Measurements from ENCODE around the gene HAO2.
"Not testable (repeated sequence)": the region's sequence is repeated elsewhere in the genome, so short reads cannot be mapped to it uniquely, and the experiment has no call there.

HAO2 gene

DNA sequence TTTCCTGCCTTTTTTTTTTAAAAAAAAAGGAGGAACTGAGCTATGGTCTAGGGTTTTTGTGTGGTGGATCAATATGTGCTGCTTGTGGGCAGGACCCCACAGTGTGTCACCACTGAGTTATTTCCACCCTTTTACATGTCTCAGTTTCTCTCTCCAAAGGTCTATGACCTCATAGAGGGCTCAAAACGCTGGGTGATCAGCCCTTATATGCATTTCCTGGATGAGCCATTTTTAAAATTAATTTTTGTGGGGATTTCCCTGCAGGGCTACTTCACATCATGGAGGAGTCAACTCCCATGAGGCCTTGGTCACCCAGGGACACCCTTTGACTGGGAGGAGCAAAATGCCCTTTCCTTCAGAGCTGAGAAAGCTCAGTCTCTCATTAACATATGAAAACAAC lies 20.7 kb upstream of the HAO2 start:
- no peak for DNase-seq

DNA sequence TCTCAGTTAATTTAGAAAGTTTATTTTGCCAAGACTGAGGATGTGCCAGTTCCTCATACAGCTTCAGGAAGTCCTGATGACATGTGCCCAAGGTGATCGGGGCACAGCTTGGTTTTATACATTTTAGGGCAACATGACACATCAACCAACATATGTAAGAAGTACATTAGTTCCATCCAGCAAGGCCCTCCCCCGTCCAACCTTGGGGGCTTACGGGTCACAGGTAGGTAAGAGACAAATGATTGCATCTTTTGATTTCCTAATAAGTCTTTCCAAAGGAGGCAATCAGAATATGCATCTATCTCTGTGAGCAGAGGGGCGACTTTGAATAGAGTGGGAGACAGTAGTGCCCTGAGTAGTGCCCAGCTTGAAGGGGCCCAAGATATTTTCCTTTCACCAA lies 19.6 kb upstream of the HAO2 start:
- DNase-seq: no peak

DNA sequence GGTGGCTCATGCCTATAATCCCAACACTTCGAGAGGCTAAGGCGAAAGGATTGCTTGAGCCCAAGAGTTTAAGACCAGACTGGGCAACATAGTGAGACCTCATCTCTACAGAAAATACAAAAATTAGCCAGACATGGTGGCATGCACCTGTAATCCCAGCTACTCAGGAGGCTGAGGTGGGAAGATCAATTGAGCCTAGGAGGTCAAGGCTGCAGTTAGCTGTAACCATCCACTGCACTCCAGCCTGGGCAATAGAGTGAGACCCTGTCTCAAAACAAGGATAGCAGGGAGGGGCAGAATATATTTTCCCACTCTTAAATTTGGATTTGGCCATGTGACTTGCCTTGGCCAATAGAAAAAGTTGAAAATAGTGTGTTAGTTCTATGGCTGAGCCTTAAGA lies 17.7 kb upstream of the HAO2 start:
- not testable (repeated sequence) for DNase-seq

DNA sequence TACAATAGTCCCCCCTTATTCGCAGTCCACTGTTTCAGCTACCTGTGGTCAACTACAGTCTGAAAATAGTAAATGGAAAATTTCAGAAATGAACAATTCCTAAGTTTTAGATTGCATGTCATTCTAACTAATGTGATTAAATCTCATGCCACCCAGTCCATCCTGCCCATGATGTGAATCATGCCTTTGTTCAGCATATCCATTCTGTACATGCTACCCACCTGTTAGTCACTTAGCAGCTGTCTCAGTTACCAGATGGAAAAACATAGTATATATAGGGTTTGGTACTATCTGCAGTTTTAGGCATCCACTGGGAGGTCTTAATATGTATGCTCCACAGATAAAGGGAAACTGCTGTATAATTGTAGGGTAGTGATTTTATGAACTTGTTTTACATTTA lies 16.6 kb upstream of the HAO2 start:
- no peak for DNase-seq

DNA sequence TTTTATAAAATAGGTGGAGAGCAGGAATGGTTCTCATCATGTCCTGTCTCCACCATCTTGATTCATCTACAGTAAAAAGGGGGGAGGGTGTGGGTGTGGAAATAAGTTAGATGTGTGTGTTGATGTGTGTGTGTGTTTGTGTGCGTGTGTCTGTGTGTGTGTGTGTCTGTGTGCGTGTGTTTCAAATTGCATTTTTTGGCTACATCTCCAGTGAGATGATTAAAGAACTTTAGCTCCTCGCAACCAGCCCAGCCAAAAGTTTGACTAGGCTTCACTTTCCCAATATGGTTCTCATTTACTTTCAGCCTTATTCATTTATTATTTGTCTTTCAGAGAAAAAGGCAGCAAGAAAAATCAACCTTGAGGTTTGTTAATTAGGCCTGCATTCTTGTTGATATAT lies 14.7 kb upstream of the HAO2 start:
- DNase-seq: no peak

DNA sequence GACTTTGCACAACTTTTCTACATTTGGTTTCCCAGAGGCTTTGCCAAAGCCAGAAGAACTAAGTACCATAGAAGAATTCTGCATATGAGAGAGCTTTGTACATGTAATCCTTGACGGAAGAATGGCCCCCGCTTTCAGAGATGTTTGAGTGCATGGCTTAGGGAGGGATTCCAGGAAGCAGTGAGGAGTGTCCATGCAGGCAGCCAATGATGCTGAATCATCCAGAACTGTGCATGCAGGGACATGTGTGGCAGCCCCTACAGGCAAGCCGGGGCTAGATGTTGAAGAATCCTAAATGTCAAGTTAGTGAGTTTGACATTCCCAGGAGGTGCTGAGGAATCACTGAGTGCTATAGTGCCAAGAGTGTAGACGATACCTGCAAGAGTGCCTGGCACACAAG lies 9.9 kb upstream of the HAO2 start:
- DNase-seq: no peak

DNA sequence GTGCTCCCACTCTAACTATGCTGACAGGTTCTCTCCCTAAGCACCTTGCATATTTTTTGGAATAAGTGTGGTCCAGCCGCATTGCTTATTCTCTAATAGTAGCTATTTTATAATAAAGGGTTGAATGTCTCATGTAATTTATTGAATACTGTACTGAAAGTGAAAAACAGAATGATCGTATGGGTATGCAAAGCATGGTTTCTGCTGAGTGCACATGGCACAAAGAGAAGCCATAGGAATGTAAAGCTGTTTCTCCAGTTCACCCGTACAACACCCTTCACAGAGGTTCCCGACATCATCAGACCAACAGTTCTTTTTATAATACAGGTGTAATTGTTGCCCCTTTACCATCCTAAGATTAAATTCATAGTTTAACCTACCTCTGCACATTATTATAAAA lies 8.9 kb upstream of the HAO2 start:
- DNase-seq: no peak

DNA sequence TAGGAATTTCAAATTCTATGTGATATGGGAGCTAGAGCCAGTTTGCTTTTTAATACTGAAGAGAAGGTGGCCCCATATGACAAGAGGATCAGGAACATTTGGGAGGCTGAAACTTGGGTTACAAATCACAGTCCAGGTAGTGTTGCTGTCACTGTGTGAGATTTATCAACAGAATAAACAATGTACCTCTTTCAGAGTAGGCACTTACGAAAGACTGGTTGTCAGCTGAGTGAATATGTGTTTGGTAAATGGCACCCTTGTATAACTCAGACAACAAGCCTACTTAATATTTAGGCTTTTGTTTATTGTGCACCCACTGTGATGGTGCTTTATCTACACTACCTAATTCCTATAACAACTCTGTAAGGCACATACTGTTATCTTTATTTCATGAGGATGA lies 7.4 kb upstream of the HAO2 start:
- DNase-seq: no peak

DNA sequence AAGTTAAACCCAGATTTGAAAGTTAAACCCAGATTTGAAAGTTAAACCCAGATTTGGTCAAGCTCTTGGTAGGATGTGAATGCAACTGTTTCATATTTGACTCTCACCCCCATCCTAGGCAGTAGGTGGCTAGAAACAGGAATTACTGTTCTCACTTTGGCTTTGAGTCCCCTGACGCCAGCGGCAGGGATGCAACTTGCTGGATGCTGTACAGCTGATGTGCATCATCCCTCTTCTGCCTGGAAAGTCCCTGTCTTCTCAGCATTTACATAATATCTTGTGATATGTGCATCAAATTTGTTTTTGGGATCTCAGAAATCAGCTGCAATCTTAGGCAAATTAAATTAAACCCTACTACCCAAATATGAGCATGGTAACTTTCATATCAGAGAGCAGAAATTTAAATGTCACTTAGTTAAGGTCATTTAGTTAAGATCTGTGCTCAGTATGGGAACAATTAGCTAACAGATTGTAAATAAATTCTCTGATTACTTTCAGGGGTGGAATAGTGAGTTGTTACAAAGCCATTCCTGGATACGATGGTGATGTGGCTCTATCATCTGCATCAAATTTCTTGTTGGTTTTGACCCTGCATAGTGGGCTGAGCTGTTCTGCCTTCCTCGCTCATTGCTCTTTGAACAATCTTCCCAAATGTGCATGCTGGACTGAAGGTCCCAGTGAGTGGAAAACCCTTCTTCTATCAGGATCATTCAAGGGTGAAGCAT lies 6.8 kb upstream of the HAO2 start:
- DNase-seq: no peak

DNA sequence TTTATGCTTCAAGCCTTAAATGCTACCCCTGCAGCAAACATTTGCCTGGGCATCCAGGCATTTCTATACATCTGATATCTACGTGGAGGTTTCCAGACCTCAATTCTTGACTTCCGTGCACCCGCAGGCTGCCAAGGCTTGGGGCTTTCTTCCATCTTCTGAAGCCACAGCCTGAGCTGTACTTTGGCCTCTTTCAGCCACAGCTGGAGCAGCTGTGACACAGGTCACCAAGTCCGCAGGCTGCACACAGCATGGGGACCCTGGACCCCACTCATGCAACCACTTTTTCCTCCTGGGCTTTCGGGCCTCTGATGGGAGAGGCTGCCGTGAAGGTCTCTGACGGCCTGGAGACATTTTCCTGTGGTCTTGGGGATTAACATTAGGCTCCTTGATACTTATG lies 5.4 kb upstream of the HAO2 start:
- no peak for DNase-seq

DNA sequence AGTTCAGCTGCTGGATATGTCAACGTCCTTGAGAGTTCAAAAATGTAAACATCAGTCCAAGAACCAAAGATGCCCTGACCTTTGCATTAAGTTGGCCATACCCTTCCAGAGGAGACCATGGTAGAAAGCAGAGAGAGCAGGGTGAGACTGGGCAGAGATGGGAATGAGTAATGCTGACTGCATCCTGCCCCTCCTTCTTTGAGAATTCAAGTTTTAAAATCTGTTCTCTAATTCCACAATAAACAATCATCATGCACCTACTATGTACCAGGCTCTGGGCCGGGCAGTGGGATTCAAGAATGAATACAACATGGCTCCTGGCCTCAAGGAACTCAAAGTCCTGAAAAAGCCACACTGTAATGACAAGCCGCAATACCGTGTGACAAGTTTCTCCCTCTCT lies 3.9 kb upstream of the HAO2 start:
- no peak for DNase-seq

DNA sequence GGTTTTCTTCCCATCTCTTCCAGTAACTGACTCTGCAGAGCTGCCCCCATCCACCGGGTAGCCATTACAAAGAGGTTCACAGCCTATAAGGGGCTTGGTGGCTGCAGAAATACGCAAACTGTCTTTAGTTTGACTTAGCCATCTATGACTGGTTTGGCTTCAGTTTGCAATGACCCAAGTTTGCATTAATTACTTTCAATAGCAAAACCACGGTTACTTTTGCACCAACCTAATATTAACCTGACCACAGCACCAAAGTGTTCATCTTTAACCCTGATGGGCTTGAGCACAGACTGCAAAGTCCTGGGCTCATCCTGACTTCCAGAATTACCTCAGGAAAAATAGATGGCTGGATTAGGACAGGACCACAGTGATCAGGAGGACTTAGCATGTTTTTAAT lies 2.2 kb upstream of the HAO2 start:
- no peak for DNase-seq

DNA sequence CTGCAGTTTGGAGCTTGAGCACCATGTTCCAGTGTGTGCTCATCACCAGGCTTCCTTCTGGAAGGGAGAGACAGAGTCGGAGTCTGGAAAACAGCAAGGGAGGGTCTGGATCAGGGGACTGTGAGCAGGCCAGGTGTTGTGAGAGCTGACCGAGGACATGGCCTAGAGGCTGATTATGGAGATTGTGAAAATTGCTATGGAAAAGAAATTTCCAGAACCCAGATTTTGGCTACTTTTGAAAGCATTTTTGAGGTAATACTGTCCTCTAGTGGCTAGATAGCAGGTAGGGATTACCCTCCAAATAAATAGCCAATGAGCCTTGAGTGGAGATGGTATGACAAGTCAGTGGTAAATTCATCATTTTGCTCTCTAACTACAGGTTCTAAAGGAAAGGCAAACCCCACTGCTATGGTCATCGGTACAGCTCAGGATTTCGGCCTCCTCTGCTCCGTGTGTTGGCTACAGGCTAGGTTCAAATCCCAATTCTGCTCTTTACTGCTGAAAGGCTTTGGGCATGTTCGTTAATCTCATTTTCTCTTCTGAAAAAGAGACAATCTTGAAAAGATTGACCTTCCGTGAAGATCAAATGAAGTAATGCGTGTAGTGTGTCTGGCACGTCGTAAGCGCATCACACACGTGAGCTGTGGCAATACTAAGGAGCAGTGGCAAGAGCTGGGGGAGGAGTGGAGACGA lies 1.0 kb upstream of the HAO2 start:
- no peak for DNase-seq

DNA sequence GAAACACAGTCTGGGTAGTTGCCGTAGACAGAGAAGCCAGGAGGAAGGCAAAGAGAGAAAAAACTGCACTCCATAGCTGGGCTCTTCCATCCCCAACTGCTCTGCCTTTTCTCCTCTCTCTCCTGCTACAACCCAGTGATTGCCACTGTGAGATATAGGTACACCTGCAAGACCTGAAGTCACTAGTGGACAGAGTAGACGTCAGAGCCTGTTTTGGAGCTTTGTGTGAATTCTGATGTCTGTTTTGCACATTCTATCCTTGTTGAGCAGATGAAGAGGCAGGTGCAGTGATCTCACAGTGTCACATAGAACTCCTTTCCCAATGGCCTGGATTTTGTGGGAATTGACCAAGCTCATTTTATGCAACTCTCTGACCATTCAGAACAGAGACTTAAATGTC lies 2.2 kb downstream of the HAO2 start:
- DNase-seq: no peak

DNA sequence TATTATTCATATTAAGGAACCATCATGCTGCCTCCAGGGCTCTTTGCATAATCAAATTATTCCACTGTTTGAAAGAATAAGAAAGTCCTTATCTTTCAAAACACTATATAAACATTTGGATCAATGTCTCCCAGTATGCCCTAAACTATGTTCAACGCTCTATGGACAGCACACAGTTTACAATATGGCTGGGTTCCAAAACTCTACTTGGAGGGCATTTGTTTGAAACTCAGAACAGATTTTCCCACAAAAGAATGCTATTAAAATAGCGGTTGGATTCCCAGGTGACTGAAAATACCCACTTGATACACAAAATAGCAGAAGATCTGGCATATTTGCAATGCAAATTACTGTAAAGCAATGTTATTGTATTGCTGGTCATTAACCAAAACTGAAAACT lies 3.2 kb downstream of the HAO2 start:
- no peak for DNase-seq

DNA sequence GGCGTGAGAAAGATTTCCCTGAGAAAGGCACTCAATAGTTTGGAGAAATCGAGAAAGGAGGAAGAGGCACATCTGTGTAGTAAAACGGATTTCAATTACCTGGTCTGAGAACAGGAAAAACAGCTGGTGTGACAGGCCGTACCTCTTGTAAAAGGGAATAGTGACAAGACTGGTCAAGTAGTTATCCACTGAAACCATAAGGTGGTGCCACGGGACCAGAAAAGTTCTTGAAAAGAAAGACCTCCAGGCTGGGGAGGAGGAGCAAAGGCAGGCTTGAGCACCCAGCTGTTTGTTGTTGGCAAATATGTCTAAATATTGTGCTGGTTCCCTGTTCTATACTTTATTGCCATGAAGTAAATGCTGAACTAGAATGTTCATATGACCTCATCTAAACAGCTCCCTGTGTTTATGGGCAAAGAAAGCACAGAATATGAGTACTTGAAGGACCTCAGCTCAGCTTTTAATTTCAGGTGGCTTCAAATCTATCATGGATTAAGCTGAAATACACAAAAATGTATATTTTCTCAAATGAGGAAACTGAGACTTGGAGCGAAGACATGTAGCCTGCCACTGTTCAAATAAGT lies 4.0 kb downstream of the HAO2 start:
- DNase-seq: no peak

DNA sequence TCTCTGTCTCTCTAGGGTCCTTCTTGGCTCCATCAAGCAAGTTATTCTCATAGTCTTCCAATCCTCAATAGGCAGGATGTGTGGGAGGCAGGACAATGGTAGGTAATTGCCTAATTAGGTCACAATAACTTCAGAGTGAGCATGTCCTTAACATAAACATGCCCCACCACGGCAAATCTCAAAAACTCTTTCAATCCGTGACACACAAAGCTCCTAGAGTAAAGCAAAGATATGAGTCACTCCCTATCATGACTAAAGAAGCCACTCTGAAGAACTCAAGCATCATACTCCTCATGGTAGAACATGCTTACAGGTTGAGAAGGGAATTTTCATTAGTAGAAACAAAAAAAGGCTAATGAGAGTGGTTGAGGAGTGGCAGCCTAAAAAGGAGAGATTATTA lies 4.9 kb downstream of the HAO2 start:
- DNase-seq: no peak

DNA sequence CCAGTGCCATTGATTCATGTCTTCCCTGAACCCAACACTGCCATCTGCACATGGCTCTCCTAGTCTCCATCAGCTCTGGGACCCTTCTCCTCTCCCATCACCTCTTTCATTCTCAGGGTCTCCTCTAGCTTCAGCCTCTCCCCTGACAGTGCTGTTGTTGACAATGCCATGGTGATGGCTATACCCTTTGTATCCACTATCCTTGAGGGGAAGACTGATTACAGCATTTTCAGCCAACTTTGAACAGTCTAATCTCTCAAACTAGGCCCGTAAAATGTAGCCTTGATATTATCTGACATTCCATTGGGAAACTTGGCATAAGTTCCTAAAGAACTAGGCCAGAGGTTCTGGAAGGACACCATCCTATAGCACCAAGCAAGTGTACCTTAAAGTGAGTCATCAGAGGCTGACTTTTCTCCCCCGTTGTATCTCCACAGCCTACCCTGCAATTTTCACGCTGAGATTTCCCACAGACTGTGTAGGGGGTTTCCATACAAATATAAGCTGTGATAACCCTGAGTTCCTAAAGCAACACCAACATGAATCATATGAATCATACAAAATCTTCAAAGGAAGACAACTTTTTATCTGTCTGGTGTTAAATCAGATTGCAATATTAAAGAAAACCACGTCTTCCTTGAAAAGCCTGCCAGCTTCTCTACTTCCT lies 5.8 kb downstream of the HAO2 start:
- DNase-seq: no peak

DNA sequence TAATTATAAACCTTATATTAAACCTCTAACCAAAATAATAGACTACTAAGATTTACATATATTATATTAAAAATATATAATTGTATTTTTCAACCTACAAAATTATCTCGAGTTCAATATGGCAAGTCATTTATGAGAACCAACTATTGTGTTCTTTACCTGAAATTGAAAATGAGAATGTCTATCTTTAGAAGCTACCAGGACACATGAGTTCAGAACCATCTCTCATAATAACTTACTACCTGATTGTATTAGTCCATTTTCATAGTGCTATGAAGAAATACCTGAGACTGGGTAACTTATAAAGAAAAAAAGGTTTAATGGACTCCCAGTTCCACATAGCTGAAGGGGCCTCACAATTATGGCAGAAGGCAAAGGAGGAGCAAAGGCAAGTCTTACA lies 6.8 kb downstream of the HAO2 start:
- no peak for DNase-seq

DNA sequence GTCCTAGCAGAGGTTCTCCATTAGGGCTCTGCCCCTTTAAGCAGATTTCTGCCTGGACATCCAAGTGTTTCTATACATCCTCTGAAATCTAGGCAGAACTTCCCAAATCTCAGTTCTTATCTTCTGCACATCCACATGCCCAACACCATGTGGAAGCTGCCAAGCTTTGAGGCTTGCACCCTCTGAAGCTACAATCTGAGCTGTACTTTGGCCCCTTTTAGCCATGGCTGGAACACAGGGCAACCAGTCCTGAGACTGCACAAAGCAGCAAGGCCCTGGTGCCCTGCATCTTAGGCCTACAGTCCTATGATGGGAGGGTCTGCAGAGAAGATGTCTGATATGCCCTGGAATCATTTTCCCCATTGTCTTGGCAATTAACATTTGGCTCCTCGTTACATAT lies 8.0 kb downstream of the HAO2 start:
- no peak for DNase-seq

DNA sequence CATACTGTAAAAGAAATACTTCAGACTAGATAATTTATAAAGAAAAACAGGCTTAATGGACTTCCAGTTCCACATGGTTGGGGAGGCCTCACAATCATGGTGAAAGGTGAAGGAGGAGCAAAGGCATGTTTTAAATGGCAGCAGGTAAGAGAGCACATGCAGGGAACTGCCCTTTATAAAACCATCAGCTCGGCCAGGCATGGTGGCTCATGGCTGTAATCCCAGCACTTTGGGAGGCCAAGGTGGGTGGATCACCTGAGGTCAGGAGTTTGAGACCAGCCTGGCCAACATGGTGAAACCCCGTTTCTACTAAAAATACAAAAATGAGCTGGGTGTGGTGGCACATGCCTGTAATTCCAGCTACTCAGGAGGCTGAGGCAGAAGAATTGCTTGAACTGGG lies 9.0 kb downstream of the HAO2 start:
- not testable (repeated sequence) for DNase-seq

DNA sequence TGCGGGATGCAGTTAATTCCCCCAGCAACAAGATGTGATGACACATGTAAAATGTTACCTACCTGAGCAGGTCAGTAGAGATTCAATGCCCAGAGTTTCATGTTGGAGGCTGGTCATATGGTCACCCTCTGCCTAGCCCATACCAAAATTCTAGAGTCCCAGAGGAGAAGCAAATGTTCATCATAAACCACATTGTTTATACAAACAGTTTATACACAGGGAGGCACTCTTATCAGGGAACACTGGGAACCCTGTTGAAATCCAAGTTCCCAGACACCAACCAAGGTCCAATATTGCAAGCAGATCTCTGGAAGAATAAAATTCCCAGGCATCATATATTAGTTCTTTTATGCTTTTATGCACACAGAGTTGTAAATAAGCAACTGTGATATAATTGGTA lies 10.5 kb downstream of the HAO2 start:
- DNase-seq: no peak

DNA sequence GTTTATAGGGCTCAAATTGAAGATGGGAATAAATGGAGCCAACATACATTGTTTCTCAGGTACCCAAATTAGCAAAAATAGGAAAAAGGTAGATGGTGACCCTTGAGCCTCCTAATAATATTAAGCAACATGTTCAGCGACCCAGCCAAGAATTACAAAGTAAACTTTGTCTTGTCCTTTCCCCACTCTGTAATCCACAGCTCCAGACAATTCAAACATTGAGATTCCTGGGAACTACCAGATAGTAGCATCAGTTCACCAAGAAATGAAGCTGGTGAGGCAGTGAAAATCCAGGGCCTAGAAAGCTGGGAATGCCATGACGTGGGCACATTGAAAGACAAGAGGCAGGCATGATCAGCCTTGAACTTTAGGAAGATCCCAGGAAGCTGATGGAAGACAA lies 11.7 kb downstream of the HAO2 start:
- DNase-seq: no peak

DNA sequence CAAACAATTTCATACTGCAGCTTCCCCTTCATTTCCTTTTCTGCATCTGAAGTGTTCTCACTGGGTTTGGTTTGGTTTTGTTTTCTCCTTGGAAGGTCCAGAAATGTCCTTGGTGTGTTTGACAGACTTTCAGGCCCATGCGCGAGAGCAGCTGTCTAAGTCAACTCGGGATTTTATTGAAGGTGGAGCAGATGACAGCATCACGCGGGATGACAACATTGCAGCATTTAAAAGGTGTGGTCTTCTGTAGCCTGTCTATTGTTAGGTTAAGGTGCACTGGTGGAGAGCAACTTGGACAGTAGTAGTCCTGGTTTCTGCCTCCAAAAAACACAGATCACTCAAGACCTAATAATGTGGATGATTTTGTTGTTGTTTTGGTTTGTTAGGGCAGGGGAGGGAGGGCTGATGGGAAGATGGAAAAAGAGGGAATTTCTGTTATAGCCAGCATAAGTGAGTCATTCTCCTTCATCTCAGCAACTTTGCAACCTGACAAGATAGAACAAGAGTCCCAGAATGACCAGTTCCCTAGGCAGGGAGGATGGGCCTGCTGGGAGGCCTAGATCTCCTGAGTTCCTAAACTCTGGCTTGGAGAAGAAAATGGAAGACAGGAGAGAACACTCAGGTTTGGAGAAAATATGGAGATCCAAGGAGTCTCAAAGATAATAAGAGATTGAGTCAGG lies 12.5 kb downstream of the HAO2 start:
- DNase-seq: no peak

Data from activated CD4-positive, alpha-beta T cell treated with anti-CD3 and anti-CD28 coated beads for 1 hour (primary cell).